SK-N-SH treated with all-trans-retinoic acid at 6 μM for 48 hours (cell line): ENCODE measurements around the gene PCNT.

Experiments
- ATAC-seq: fragments of 200-7000 bp; cut with Tn5 transposase; 3 replicates; pipeline ENCODE4 v1.9.1; 2020; ENCODE audit warnings: mild to moderate bottlenecking, moderate library complexity
- ARNTL ChIP-seq: fragments of 450-650 bp; formaldehyde crosslinking; IDR thresholded peaks from 2 replicates; pipeline ENCODE4 v1.5.0; 2020; ENCODE audit warnings: low read depth, mild to moderate bottlenecking, moderate library complexity, borderline replicate concordance
- CREB5 ChIP-seq: fragments of 250-450 bp; sonication (Bioruptor Pico); IDR thresholded peaks from 2 replicates; pipeline ENCODE4 v1.5.1; 2020; ENCODE audit warnings: low read depth, mild to moderate bottlenecking, moderate library complexity
- CSDC2 ChIP-seq: fragments of 250-450 bp; sonication (Bioruptor Pico); IDR thresholded peaks from 2 replicates; pipeline ENCODE4 v1.5.0; 2020; ENCODE audit warnings: mild to moderate bottlenecking, moderate library complexity
- CSRNP3 ChIP-seq: fragments of 250-450 bp; sonication (Bioruptor Pico); IDR thresholded peaks from 2 replicates; pipeline ENCODE4 v1.5.1; 2021; ENCODE audit warnings: mild to moderate bottlenecking, moderate library complexity
- ESRRG ChIP-seq: fragments of 250-450 bp; sonication (Bioruptor Pico); IDR thresholded peaks from 2 replicates; pipeline ENCODE4 v1.6.1; 2021; ENCODE audit warnings: mild to moderate bottlenecking
- GLIS3 ChIP-seq: fragments of 250-450 bp; sonication (Bioruptor Pico); IDR thresholded peaks from 2 replicates; pipeline ENCODE4 v1.5.0; 2020; ENCODE audit warnings: mild to moderate bottlenecking, moderate library complexity
- OSR1 ChIP-seq: fragments of 250-450 bp; sonication (Bioruptor Pico); IDR thresholded peaks from 2 replicates; pipeline ENCODE4 v1.8.0; 2022; ENCODE audit warnings: moderate library complexity, mild to moderate bottlenecking, inconsistent platforms
- PATZ1 ChIP-seq: fragments of 250-450 bp; sonication (Bioruptor Pico); IDR thresholded peaks from 2 replicates; pipeline ENCODE4 v1.8.0; 2020; ENCODE audit warnings: mild to moderate bottlenecking, moderate library complexity, borderline replicate concordance
- POU6F1 ChIP-seq: fragments of 250-450 bp; sonication (Bioruptor Pico); IDR thresholded peaks from 2 replicates; pipeline ENCODE4 v1.8.0; 2021; ENCODE audit warnings: low read depth, mild to moderate bottlenecking, moderate library complexity, borderline replicate concordance
- PPARA ChIP-seq: fragments of 250-450 bp; sonication (Bioruptor Pico); IDR thresholded peaks from 2 replicates; pipeline ENCODE4 v1.5.0; 2020; ENCODE audit warnings: mild to moderate bottlenecking, borderline replicate concordance
- RARB ChIP-seq: fragments of 250-450 bp; sonication (Bioruptor Pico); IDR thresholded peaks from 2 replicates; pipeline ENCODE4 v1.8.0; 2021; ENCODE audit warnings: mild to moderate bottlenecking, moderate library complexity
- SNAI2 ChIP-seq: fragments of 250-450 bp; sonication (Bioruptor Pico); IDR thresholded peaks from 2 replicates; pipeline ENCODE4 v1.5.0; 2020; ENCODE audit warnings: mild to moderate bottlenecking, moderate library complexity
- TOX ChIP-seq: fragments of 250-450 bp; sonication (Bioruptor Pico); IDR thresholded peaks from 2 replicates; pipeline ENCODE4 v1.8.0; 2021; ENCODE audit warnings: mild to moderate bottlenecking, moderate library complexity, borderline replicate concordance
- TSHZ2 ChIP-seq: fragments of 250-450 bp; sonication (Bioruptor Pico); IDR thresholded peaks from 2 replicates; pipeline ENCODE4 v1.5.0; 2020; ENCODE audit warnings: mild to moderate bottlenecking, moderate library complexity
- ZC3H10 ChIP-seq: fragments of 250-450 bp; sonication (Bioruptor Pico); IDR thresholded peaks from 2 replicates; pipeline ENCODE4 v1.5.1; 2021; ENCODE audit warnings: mild to moderate bottlenecking, moderate library complexity
- ZFP3 ChIP-seq: fragments of 250-450 bp; sonication (Bioruptor Pico); IDR thresholded peaks from 2 replicates; pipeline ENCODE4 v1.5.0; 2020; ENCODE audit warnings: mild to moderate bottlenecking, moderate library complexity
- ZFP30 ChIP-seq: fragments of 450-650 bp; formaldehyde crosslinking; IDR thresholded peaks from 2 replicates; pipeline ENCODE4 v1.5.0; 2022; ENCODE audit warnings: mild to moderate bottlenecking, moderate library complexity
- ZNF565 ChIP-seq: fragments of 450-650 bp; formaldehyde crosslinking; conservative IDR thresholded peaks from 2 replicates; pipeline ENCODE4 v1.5.0; 2020; ENCODE audit warnings: low read depth, mild to moderate bottlenecking, moderate library complexity
- ZNF70 ChIP-seq: fragments of 450-650 bp; formaldehyde crosslinking; IDR thresholded peaks from 2 replicates; pipeline ENCODE4 v1.5.0; 2020; ENCODE audit warnings: mild to moderate bottlenecking, moderate library complexity
- ZNF8 ChIP-seq: fragments of 450-650 bp; formaldehyde crosslinking; IDR thresholded peaks from 2 replicates; pipeline ENCODE4 v1.5.0; 2020; ENCODE audit warnings: mild to moderate bottlenecking, moderate library complexity

PCNT gene

GRCh38 chr21:46352164-46352515 lies 28.2 kb downstream of the PCNT start:
- no peak for ATAC-seq

GRCh38 chr21:46352913-46353312 lies 29.0 kb downstream of the PCNT start:
- no peak for ATAC-seq
- TF ChIP-seq GLIS3 (no peak), ARNTL (CRISPR knock-in tag) (no peak), ZFP30 (no peak), PPARA (no peak), ZNF70 (CRISPR knock-in tag) (no peak), ZNF8 (no peak), RARB (CRISPR knock-in tag) (no peak), OSR1 (CRISPR knock-in tag) (no peak)

More at GRCh38 chr21:46352164-46352515, 28.2 kb downstream of the PCNT start:
- TF ChIP-seq ZFP30 (no peak), CSRNP3 (no peak), PPARA (no peak), POU6F1 (CRISPR knock-in tag) (no peak), ARNTL (CRISPR knock-in tag) (no peak), ZFP3 (CRISPR knock-in tag) (no peak), ESRRG (CRISPR knock-in tag) (no peak), CSDC2 (CRISPR knock-in tag) (no peak), SNAI2 (no peak), ZNF70 (CRISPR knock-in tag) (no peak), TOX (CRISPR knock-in tag) (no peak), ZNF8 (no peak)

GRCh38 chr21:46354046-46354445 lies 30.1 kb downstream of the PCNT start:
- TF ChIP-seq ZFP30 = no peak
- TF ChIP-seq ZNF565 (CRISPR knock-in tag) = no peak
- no peak for TF ChIP-seq POU6F1 (CRISPR knock-in tag)
- TF ChIP-seq TSHZ2 (CRISPR knock-in tag) = no peak
- TF ChIP-seq PATZ1 (CRISPR knock-in tag) = no peak
- TF ChIP-seq CSDC2 (CRISPR knock-in tag) = no peak
- TF ChIP-seq OSR1 (CRISPR knock-in tag) = no peak
- TF ChIP-seq GLIS3 = no peak
- TF ChIP-seq CREB5 (CRISPR knock-in tag) = no peak
- TF ChIP-seq SNAI2 = no peak
- TF ChIP-seq ZNF8 = no peak
- TF ChIP-seq TOX (CRISPR knock-in tag) = no peak
- TF ChIP-seq CSRNP3 = no peak
- no peak for TF ChIP-seq ZC3H10 (CRISPR knock-in tag)
- TF ChIP-seq ARNTL (CRISPR knock-in tag) = no peak
- no peak for TF ChIP-seq ESRRG (CRISPR knock-in tag)
- no peak for ATAC-seq
